ENCODE measurements around the gene GPN2.

GPN2 gene

DNA sequence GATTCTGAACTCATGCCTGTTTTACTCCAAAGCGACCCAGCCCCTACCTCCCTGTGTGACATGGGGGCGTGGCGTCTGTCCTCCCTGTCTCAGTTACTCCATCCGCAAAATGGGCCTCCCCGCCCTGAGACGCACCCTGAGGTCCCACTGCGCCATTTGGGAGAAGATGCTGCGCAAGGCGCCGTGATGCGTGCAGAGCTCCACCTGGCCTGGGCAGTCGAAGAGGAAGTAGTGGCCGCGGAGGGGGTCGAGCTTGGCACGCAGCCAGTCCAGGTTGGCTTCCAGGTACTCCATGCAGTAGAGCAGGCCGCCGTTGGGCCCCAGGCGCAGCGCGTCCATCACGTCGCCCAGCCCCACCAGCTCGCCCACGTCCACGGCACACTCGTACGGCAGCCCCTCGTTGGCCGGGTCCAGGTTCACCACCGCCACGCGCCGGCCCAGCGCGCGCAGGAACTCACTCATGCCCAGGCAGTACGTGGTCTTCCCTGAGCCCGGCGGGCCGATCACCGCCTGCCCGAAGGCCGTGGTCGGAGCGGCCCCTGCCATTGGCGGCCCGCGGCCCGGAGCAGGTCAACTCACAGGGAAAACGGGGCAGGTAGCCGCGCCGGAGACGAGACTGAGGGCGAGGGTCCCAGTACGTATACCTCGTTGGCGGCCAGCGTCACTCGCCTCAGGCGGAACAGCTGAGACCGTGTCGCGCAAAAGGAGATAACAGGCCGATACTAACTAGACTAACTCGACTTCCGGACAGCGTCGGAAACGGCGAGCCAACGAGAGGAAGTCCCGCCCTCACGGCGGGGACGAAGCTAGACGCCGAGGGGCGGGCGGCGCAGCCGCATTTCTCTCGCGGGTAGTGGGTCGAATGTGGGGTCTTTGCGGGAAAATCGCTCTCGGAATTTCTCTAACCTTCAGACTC, at the start of gene GPN2:
Gene GPN2, minus strand, starts transcription at position 733 of the 916 bp plus-strand sequence. Its CDS starts 187 bp downstream, at position 546.
- H3K27me3 Mint-ChIP-seq (ENCODE audit: low read depth): no peaks in the 10 kb centered on the region
- peaks cover 62% of the 10 kb centered on the region for H3K36me3 Mint-ChIP-seq (ENCODE audit: low read depth)
- peak within 1 kb of the TSS; percentile 98 for H3K27ac Mint-ChIP-seq
- no peaks in the 10 kb centered on the region for H3K9me3 Mint-ChIP-seq
- peak within 1 kb of the TSS; percentile 97 for H3K4me3 Mint-ChIP-seq
- H3K4me1 Mint-ChIP-seq (ENCODE audit: low read depth): peaks cover 23% of the 10 kb centered on the region
- peak; percentile 83 for DNase-seq (ENCODE audit: low spot score)

DNA sequence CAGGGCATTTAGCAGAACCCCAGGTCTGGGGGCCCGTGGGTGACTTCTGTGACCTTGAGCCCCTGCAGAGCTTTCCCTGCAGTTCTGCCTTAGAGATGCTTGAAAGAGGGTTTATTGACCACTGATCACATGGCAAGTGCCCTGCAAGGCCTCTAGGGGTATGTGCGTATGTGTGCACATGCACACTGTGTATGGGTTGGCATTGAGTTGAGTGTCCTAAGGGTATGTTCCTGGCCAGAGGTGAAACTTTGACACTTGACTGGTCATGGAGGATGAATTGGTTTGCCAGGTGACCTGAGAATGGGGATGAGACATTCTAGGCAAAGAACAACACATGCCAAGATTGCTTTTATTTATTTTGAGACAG, 48.6 kb upstream of the GPN2 start:
- H3K27ac Mint-ChIP-seq: no peak overlapping the region

DNA sequence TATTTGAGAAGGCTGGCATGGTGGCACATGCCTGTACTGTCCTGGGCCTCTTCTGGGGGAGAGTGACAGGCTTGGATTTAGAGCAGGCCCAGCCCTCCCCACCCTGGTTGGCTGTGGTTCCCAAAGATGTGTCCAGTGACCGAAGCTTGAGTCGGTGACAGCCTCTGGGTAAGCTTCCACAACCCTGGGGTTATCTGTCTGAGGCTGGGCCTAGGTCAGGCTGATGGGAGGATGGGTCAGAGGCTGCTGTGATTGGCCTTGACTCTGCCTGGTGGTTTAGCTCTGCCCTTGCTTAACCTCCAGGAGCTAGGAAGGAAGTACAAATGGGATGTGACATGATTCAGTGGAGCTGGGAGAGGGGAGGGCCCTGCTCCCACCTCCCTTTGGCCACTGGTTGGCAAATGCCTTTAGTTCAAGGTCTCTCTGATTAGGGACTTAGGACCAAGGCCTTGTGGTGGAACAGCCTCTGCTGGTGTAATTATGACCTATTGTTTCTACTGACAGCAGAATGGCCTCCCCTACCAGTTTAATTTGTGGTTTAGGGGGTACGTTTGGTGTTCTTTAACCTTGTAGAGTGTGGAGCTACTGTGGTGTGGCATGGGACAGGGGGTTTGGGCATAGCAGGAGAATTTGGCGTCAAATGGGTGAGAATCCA, 48.0 kb upstream of the GPN2 start:
- Mint-ChIP-seq H3K27ac (no peak overlapping the region), H3K9me3 (no peaks in the 10 kb centered on the region), H3K4me3 (no peak overlapping the region), H3K27me3 (ENCODE audit: low read depth) (no peaks in the 10 kb centered on the region), H3K36me3 (ENCODE audit: low read depth) (peaks cover 22% of the 10 kb centered on the region), H3K4me1 (ENCODE audit: low read depth) (peaks cover 1% of the 10 kb centered on the region)
- DNase-seq (ENCODE audit: low spot score): no peak

More for the DNA sequence above, 48.6 kb upstream of the GPN2 start:
- Mint-ChIP-seq H3K27me3 (ENCODE audit: low read depth) (no peaks in the 10 kb centered on the region), H3K4me3 (no peak overlapping the region), H3K4me1 (ENCODE audit: low read depth) (no peaks in the 10 kb centered on the region), H3K9me3 (no peaks in the 10 kb centered on the region), H3K36me3 (ENCODE audit: low read depth) (peaks cover 23% of the 10 kb centered on the region)
- DNase-seq (ENCODE audit: low spot score): no peak

DNA sequence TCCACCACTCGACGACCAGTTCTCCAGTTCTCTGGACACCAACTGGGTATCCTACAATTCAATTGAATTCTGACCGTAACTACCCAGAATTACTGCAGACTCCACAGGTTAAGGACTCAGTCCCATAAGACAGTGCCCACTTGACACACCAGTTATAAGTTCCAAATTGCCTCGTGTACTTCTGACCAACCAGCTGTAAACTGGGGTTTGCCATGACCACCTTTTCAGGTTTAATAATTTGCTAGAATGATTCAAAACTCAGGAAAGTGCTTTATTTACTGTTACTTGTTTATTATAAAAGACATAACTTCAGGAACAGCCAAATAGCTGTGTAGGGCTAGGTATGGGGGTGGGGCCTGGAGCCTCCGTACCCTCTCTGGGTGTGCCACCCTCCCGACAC, 46.7 kb upstream of the GPN2 start:
- peaks cover 17% of the 10 kb centered on the region for H3K36me3 Mint-ChIP-seq (ENCODE audit: low read depth)
- DNase-seq (ENCODE audit: low spot score): no peak
- H3K4me1 Mint-ChIP-seq (ENCODE audit: low read depth): peaks cover 2% of the 10 kb centered on the region
- H3K9me3 Mint-ChIP-seq: no peaks in the 10 kb centered on the region
- no peak overlapping the region for H3K4me3 Mint-ChIP-seq
- H3K27ac Mint-ChIP-seq: no peak overlapping the region
- H3K27me3 Mint-ChIP-seq (ENCODE audit: low read depth): no peaks in the 10 kb centered on the region

DNA sequence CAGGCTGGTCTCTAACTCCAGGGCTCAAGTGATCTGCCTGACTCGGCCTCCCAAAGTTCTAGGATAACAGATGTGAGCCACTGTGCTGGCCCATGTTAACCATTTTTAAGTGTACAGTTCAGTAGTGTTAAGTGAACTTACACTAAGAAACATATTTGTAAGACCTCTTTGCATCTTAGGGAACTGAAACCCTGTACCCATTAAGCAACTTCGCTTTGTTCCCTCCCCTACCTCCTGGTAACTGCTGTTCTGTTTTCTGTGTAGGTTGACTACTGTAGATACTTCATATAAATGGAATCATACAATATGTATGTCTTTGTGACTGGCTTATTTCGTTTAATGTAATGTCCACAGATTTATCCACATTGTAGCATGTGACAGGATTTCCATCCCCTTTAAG, 42.4 kb upstream of the GPN2 start:
- DNase-seq (ENCODE audit: low spot score): no peak
- no peaks in the 10 kb centered on the region for H3K9me3 Mint-ChIP-seq
- H3K27me3 Mint-ChIP-seq (ENCODE audit: low read depth): no peaks in the 10 kb centered on the region
- H3K4me1 Mint-ChIP-seq (ENCODE audit: low read depth): peaks cover 2% of the 10 kb centered on the region
- H3K4me3 Mint-ChIP-seq: no peak overlapping the region
- H3K36me3 Mint-ChIP-seq (ENCODE audit: low read depth): peaks cover 32% of the 10 kb centered on the region
- no peak overlapping the region for H3K27ac Mint-ChIP-seq

DNA sequence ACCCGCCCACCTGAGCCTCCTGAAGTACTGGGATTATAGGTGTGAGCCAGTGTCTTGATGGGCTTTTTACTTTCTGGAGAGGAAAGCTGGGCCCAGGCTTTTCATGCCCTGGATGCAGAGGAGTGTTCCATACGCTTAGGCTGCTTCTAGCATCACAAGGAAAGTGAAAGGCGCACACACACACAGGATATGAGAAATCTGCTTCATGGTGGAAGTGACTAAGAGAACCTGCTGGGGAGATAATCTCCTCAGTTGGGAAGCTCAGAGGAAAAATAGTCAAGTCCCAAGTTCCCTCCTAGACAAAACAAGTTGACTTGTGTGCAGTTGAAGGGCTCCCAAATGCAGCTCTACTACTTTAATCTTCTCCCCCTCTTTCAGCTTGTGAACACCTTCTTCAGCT, 33.6 kb upstream of the GPN2 start:
- Mint-ChIP-seq H3K27me3 (ENCODE audit: low read depth) (no peaks in the 10 kb centered on the region), H3K27ac (no peak overlapping the region), H3K9me3 (no peaks in the 10 kb centered on the region), H3K4me1 (ENCODE audit: low read depth) (peaks cover 34% of the 10 kb centered on the region), H3K4me3 (peak overlapping the region; percentile 94), H3K36me3 (ENCODE audit: low read depth) (peaks cover 35% of the 10 kb centered on the region)
- no peak for DNase-seq (ENCODE audit: low spot score)

DNA sequence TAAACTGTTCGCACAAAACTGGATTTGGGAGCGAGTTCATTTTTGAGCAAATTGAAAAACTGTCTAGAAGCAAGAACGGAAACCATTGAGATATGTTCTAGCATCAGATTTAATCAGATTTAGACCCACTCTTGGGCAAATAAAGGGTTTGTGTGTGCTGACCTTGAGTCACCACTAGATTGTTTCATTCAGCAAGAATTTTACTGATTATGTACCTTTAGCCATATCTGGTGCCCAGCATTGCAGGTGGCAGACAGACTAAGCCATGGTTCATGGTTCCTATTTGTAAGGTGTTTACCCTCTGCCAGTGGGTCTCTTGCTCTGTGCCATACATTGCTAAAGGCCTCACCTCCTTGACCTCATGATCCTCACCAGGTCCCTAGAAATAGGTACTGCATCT, 32.8 kb upstream of the GPN2 start:
- Mint-ChIP-seq H3K4me1 (ENCODE audit: low read depth) (peaks cover 34% of the 10 kb centered on the region), H3K36me3 (ENCODE audit: low read depth) (peaks cover 27% of the 10 kb centered on the region), H3K4me3 (peak overlapping the region; percentile 94), H3K9me3 (no peaks in the 10 kb centered on the region), H3K27ac (peak overlapping the region; percentile 96), H3K27me3 (ENCODE audit: low read depth) (no peaks in the 10 kb centered on the region)
- DNase-seq (ENCODE audit: low spot score): no peak

DNA sequence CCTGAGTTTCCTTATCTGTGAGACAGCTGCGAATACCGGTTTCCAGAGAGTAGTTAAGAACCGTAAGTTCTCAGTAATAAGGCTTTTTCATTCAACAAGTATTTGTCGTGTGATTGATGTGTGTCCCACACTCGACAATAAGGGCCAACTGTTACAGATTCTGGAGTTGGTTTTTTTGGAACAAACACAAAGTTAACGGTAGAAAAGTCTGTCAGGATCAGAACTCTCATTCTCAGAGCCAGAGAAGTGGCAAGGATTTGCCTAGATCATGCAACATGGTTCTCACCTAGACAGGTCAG, 32.3 kb upstream of the GPN2 start:
- Mint-ChIP-seq H3K27ac (peak overlapping the region; percentile 96), H3K4me1 (ENCODE audit: low read depth) (peaks cover 34% of the 10 kb centered on the region), H3K4me3 (peak overlapping the region; percentile 94), H3K36me3 (ENCODE audit: low read depth) (peaks cover 22% of the 10 kb centered on the region), H3K9me3 (no peaks in the 10 kb centered on the region), H3K27me3 (ENCODE audit: low read depth) (no peaks in the 10 kb centered on the region)
- DNase-seq (ENCODE audit: low spot score): no peak

DNA sequence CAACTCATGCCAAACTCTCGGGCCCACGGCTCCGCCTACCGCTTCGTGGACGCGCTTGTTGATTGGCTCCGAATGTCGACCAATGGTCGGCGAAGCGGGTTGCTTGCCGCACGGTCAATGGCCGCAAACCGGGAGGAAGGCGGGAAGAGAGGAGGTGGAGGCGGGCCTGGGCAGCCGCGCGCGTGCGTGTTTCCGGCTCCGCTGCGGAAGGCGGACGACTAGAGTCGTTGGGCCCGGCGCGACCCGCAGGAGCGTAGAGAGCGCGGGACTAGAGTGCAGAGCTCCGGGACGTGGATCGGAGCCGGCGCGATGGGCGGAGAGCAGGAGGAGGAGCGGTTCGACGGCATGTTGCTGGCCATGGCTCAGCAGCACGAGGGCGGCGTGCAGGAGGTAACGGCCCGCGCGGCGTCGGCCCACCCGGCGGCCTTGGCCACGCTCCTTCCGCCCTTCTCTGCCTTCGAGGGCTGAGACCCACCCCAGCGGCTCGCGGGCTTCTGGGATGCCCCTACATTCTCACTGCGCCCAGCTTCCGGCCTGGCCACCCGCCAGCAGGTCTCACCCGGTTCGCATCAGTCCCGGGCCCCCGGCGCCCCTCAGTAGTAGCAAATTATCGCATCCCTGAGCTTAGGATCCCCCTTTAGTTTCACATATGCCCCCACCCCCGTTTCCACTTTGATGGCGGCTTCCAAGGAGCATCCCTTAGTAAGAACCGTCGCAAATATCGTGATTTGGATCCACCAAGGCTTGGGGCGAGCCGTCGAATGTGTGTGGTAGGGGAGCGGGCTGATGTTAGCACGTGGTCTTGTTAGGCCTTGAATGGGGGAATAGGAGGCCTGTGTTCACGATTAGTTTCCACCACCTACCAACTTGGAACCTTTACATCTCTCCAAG, 31.7 kb upstream of the GPN2 start, which contains the start of gene NUDC:
Gene NUDC, plus strand, starts transcription at position 204 of the 891 bp plus-strand sequence. Its CDS starts 106 bp downstream, at position 310.
- peak; percentile 96 for DNase-seq (ENCODE audit: low spot score)
- Mint-ChIP-seq H3K27ac (peak within 1 kb of the TSS; percentile 96), H3K4me1 (ENCODE audit: low read depth) (peaks cover 31% of the 10 kb centered on the region), H3K36me3 (ENCODE audit: low read depth) (peaks cover 18% of the 10 kb centered on the region), H3K4me3 (peak within 1 kb of the TSS; percentile 94), H3K9me3 (no peaks in the 10 kb centered on the region), H3K27me3 (ENCODE audit: low read depth) (no peaks in the 10 kb centered on the region)

DNA sequence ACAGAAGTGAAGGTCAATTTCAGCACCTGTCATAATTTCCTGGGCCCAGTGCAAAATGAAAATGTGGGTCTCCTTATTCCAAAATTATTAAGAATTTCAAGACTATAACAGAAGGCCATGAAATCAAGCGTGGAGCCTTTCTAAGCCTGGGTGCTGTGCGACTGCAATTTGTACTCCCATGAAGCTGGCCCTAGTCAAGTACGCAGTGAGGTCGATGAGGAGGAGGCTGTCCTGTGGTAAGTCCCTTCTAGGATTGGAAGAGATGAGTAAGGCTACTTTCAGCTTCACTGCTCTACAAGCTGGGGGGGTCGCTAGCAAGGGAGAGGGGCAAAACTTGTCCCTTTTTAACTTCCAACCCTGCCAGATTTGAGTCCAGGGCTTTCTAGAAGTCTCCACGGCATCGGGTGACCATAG, 31.1 kb upstream of the GPN2 start:
- Mint-ChIP-seq H3K4me1 (ENCODE audit: low read depth) (peaks cover 27% of the 10 kb centered on the region), H3K4me3 (peak overlapping the region; percentile 94), H3K9me3 (no peaks in the 10 kb centered on the region), H3K27me3 (ENCODE audit: low read depth) (no peaks in the 10 kb centered on the region), H3K27ac (peak overlapping the region; percentile 96), H3K36me3 (ENCODE audit: low read depth) (peaks cover 14% of the 10 kb centered on the region)
- no peak for DNase-seq (ENCODE audit: low spot score)

DNA sequence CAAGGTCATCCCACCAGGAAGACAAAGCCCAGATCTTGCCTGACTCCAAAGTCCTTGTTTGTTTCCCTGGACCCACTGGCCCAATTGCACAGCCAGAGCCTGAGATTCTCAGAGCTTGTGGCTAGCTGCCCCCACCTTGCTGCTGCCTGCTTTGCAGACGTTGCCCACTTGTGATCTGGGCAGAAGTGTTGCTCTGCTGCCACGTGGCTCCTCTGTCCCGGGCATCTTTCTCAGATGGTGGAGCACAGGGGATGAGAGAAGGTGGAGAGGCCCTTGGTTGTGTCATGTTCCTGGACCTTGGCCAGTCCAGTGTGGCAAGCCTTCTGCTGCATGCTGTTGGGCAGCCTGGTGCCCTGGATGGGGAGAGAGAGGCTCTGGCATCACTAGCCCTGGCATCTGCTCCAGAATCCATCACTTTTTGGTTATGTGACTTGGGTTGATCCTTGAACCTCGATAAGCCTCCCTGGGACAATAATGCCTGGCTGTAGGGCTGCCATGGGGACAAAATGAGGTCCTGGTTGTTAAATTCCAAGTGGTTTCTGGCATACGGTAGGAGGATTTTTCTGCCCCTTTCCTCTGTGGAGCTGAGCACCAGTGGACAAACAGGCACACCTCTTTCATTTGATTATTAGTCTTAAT, 25.2 kb upstream of the GPN2 start:
- no peak for DNase-seq (ENCODE audit: low spot score)
- Mint-ChIP-seq H3K27ac (no peak overlapping the region), H3K36me3 (ENCODE audit: low read depth) (no peaks in the 10 kb centered on the region), H3K27me3 (ENCODE audit: low read depth) (peaks cover 2% of the 10 kb centered on the region), H3K9me3 (no peaks in the 10 kb centered on the region), H3K4me3 (no peak overlapping the region), H3K4me1 (ENCODE audit: low read depth) (peaks cover 2% of the 10 kb centered on the region)

DNA sequence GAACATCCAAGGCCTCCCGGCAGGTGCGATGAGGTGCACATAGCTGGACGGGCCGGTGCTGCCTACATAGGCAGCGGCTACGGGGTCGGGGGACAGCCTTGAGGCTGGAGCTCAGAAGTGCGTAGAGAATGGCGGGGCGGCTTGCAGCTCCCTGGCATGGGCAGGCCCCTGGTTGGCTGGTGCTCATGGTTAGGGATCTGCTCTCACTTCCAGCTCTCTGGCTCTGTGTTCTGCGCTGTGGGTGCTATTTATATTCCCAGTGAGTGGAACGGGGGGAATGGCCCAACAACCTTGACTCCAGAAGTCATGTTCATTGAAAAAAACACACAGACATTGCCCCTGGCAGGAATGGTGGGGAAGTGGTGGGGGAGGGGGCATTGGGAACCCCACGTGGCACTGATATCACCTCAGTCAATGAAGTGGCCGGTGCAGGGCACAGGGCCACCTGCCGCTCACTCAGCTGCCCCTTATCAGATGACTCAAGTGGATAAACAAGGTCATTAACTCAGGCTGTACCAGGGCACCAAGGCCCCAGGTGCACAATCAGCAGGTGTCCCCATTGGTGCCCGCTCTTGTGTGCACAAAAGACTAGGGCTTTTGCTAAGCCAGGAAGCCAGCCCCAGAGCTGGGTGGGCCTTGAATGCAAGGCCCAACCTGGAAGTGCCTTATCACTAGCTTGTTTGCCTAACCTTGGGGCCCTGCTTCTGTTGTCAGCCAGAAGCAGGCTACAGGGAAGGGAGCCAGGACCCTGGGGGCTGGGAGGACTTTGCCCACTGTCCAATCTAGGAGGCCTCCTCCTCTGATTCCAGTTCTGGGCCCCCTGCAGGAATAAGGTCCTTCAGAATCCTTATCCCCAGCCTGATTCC, 23.9 kb upstream of the GPN2 start, which contains the start of gene NR0B2:
Gene NR0B2, minus strand, starts transcription at position 222 of the 866 bp plus-strand sequence. Its CDS starts 35 bp downstream, at position 187.
- no peaks in the 10 kb centered on the region for H3K4me1 Mint-ChIP-seq (ENCODE audit: low read depth)
- no peaks in the 10 kb centered on the region for H3K9me3 Mint-ChIP-seq
- H3K27me3 Mint-ChIP-seq (ENCODE audit: low read depth): peaks cover 2% of the 10 kb centered on the region
- no peak within 1 kb of the TSS for H3K4me3 Mint-ChIP-seq
- no peak for DNase-seq (ENCODE audit: low spot score)
- no peak within 1 kb of the TSS for H3K27ac Mint-ChIP-seq
- no peaks in the 10 kb centered on the region for H3K36me3 Mint-ChIP-seq (ENCODE audit: low read depth)

DNA sequence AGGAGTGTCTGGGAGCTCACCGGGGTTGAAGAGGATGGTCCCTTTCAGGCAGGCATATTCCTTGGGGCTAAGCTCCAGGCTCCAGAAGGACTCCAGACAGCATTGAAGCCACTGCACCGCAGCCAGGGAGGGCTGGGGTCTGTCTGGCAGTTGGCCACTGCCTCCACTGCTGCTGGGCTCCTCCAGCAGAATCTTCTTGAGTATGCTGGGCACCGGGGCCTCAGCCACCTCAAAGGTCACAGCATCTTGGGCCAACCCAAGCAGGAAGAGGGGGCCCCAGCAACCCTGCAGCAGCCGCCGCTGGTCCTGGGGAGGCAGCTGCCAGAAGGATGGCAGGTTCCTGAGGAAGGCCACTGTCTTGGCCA, 23.3 kb upstream of the GPN2 start:
- DNase-seq (ENCODE audit: low spot score): no peak
- no peak overlapping the region for H3K4me3 Mint-ChIP-seq
- H3K27ac Mint-ChIP-seq: no peak overlapping the region
- no peaks in the 10 kb centered on the region for H3K36me3 Mint-ChIP-seq (ENCODE audit: low read depth)
- H3K9me3 Mint-ChIP-seq: no peaks in the 10 kb centered on the region
- no peaks in the 10 kb centered on the region for H3K4me1 Mint-ChIP-seq (ENCODE audit: low read depth)
- H3K27me3 Mint-ChIP-seq (ENCODE audit: low read depth): peaks cover 2% of the 10 kb centered on the region
